GM23248 (cell line): Measurements from ENCODE around the gene BICRA. TPM values are rescaled to one million over a fixed set of nuclear protein-coding genes. Genes with fewer than 3 reads are reported as not detected.

Experiments used
- DNase-seq: peaks from one replicate; pipeline ENCODE4 v3.0.0-alpha.2; 2015
- H2AFZ ChIP-seq: fragments of 200-600 bp; sonication (generic); 2 replicates; pipeline ENCODE4 v1.6.1; 2016; ENCODE audit warnings: antibody characterized with exemption
- H3F3A ChIP-seq: fragments of 200-600 bp; sonication (generic); 2 replicates; pipeline ENCODE4 v1.6.1; 2016; ENCODE audit warnings: mild to moderate bottlenecking, antibody characterized with exemption, mixed run types; ENCODE audit not compliant: insufficient read depth
- H3K27ac ChIP-seq: fragments of 200-600 bp; sonication (generic); 2 replicates; pipeline ENCODE4 v1.5.1; 2016; ENCODE audit warnings: mild to moderate bottlenecking
- H3K27me3 ChIP-seq: fragments of 200-600 bp; sonication (generic); replicated peaks from 2 replicates; pipeline ENCODE4 v1.6.1; 2016; ENCODE audit warnings: mild to moderate bottlenecking; ENCODE audit not compliant: insufficient read depth
- H3K36me3 ChIP-seq: fragments of 200-600 bp; sonication (generic); 2 replicates; pipeline ENCODE4 v1.6.1; 2016; ENCODE audit warnings: low read depth, mild to moderate bottlenecking
- H3K4me1 ChIP-seq: fragments of 200-600 bp; sonication (generic); 2 replicates; pipeline ENCODE4 v1.6.1; 2016; ENCODE audit warnings: mild to moderate bottlenecking; ENCODE audit not compliant: insufficient read depth
- H3K4me2 ChIP-seq: fragments of 200-600 bp; sonication (generic); one replicate; pipeline ENCODE4 v1.6.1; 2016; ENCODE audit warnings: mild to moderate bottlenecking; ENCODE audit not compliant: unreplicated experiment
- H3K4me3 ChIP-seq: fragments of 200-600 bp; sonication (generic); 2 replicates; pipeline ENCODE4 v1.5.1; 2016; ENCODE audit warnings: mild to moderate bottlenecking
- H3K79me2 ChIP-seq: fragments of 200-600 bp; sonication (generic); 2 replicates; pipeline ENCODE4 v1.6.1; 2016; ENCODE audit warnings: mild to moderate bottlenecking; ENCODE audit not compliant: insufficient read depth
- H3K9ac ChIP-seq: fragments of 200-600 bp; sonication (generic); 2 replicates; pipeline ENCODE4 v1.6.1; 2016; ENCODE audit warnings: mild to moderate bottlenecking
- H3K9me2 ChIP-seq: fragments of 200-600 bp; sonication (generic); 2 replicates; pipeline ENCODE4 v1.6.1; 2016; ENCODE audit warnings: mixed run types, mild to moderate bottlenecking, moderate library complexity; ENCODE audit not compliant: insufficient read depth
- H3K9me3 ChIP-seq: fragments of 200-600 bp; sonication (generic); one replicate; pipeline ENCODE4 v1.6.1; 2017; ENCODE audit warnings: low read depth
- H4K20me1 ChIP-seq: fragments of 200-600 bp; sonication (generic); 2 replicates; pipeline ENCODE4 v1.6.0; 2016; ENCODE audit not compliant: insufficient read depth
- EZH2 ChIP-seq: fragments of 200-600 bp; sonication (generic); IDR thresholded peaks from 2 replicates; pipeline ENCODE4 v1.6.1; 2018; ENCODE audit warnings: antibody characterized with exemption, mild to moderate bottlenecking; ENCODE audit not compliant: insufficient read depth, poor library complexity, severe bottlenecking
- EZH2phosphoT487 ChIP-seq: fragments of 200-600 bp; sonication (generic); IDR thresholded peaks from 2 replicates; pipeline ENCODE4 v1.6.1; 2018; ENCODE audit warnings: antibody characterized with exemption, moderate library complexity, mild to moderate bottlenecking, low read depth; ENCODE audit not compliant: insufficient read depth
- WGBS, 2 experiments: methylation state at CpG; one replicate each; pipeline ENCODE4 v1.1.6; 2015 to 2017; ENCODE audit warnings: low lambda C conversion rate in 2 of 2, low coverage in 1 of 2; ENCODE audit errors: missing lambda C conversion rate in 2 of 2; 5-methylcytosine and 5-hydroxymethylcytosine counted together
- in situ Hi-C: fragments of 300-500 bp; cut with MboI; formaldehyde crosslinking; loops from 2 replicates; pipeline ENCODE4 v1.15.0; 2020
- polyA plus RNA-seq: library from polyadenylated mRNA; unstranded; fragments of >200 nt; fragmentation: Nextera tagmentation; extraction: Ambion mirVana; gene quantifications from 2 replicates; pipeline ENCODE4 v1.2.1, GENCODE V29; 2016
- total RNA-seq: library from RNA; depleted of rRNA; stranded (reverse); fragments of >200 nt; shearing (Covaris generic); gene quantifications from 2 replicates; pipeline ENCODE4 v1.2.3, GENCODE V29; 2014

BICRA gene
- total and polyA plus RNA-seq, 2 experiments from 2014 or later = 0.86 to 1.1 TPM

- no peak overlapping the region for H3K27ac ChIP-seq
- no peak for TF ChIP-seq EZH2phosphoT487
- TF ChIP-seq EZH2 = no peak
- no peak overlapping the region for H2AFZ ChIP-seq
- H3K27me3 ChIP-seq = no peaks in the 10 kb centered on the region
- DNase-seq = no peak
- H3K9ac ChIP-seq = no peak overlapping the region
- no peak overlapping the region for H3K4me3 ChIP-seq
- H3K79me2 ChIP-seq = peaks cover 25% of the 10 kb centered on the region
- no peaks in the 10 kb centered on the region for H3K9me2 ChIP-seq
- in situ Hi-C loops = no loop called here
- no peaks in the 10 kb centered on the region for H4K20me1 ChIP-seq
- no peaks in the 10 kb centered on the region for H3K4me1 ChIP-seq
- H3K9me3 ChIP-seq = no peaks in the 10 kb centered on the region
- WGBS, 2 experiments = 79 to 86% methylated on average over 6 of the region's 6 CpGs
- no peak overlapping the region for H3K4me2 ChIP-seq
- H3F3A ChIP-seq = no peaks in the 10 kb centered on the region
- peaks cover 6% of the 10 kb centered on the region; the same call in 1 of the 2 replicates for H3K36me3 ChIP-seq
These were observed 72.5 kb downstream of the BICRA start for GRCh38 chr19:47681388-47681787.

- no peak for DNase-seq
- Histone ChIP-seq H2AFZ (no peak overlapping the region), H3K4me3 (no peak overlapping the region), H3K27me3 (no peaks in the 10 kb centered on the region), H3K36me3 (peaks cover 6% of the 10 kb centered on the region; the same call in 1 of the 2 replicates), H3K4me2 (no peak overlapping the region), H3F3A (no peaks in the 10 kb centered on the region), H3K27ac (no peak overlapping the region), H3K9me3 (no peaks in the 10 kb centered on the region), H3K79me2 (peaks cover 30% of the 10 kb centered on the region), H4K20me1 (no peaks in the 10 kb centered on the region), H3K4me1 (no peaks in the 10 kb centered on the region), H3K9me2 (no peaks in the 10 kb centered on the region), H3K9ac (no peak overlapping the region)
- TF ChIP-seq EZH2 (no peak), EZH2phosphoT487 (no peak)
- in situ Hi-C loops = no loop called here
- 95 to 100% methylated on average over 9 to 20 of the region's 23 CpGs for WGBS, 2 experiments
These were observed 73.0 kb downstream of the BICRA start for GRCh38 chr19:47681936-47682335.

- H3K27ac ChIP-seq = no peak overlapping the region
- H3F3A ChIP-seq = no peaks in the 10 kb centered on the region
- no peaks in the 10 kb centered on the region for H3K27me3 ChIP-seq
- peaks cover 38% of the 10 kb centered on the region for H3K79me2 ChIP-seq
- peak; percentile 13 for DNase-seq
- H3K4me1 ChIP-seq = no peaks in the 10 kb centered on the region
- no peak overlapping the region for H2AFZ ChIP-seq
- H3K9ac ChIP-seq = no peak overlapping the region
- no peaks in the 10 kb centered on the region for H3K9me3 ChIP-seq
- H3K4me3 ChIP-seq = no peak overlapping the region
- WGBS, 2 experiments = 74 to 78% methylated on average over 6 of the region's 6 CpGs
- H4K20me1 ChIP-seq = no peaks in the 10 kb centered on the region
- TF ChIP-seq EZH2phosphoT487 = no peak
- no peak for TF ChIP-seq EZH2
- no peaks in the 10 kb centered on the region for H3K9me2 ChIP-seq
- in situ Hi-C loops = no loop called here
- no peak overlapping the region for H3K4me2 ChIP-seq
- H3K36me3 ChIP-seq = peaks cover 6% of the 10 kb centered on the region; the same call in 1 of the 2 replicates
These were observed 74.0 kb downstream of the BICRA start for GRCh38 chr19:47682939-47683338.

GRCh38 chr19:47686679-47687450, 77.9 kb downstream of the BICRA start:
- Histone ChIP-seq H3K36me3 (peaks cover 6% of the 10 kb centered on the region; the same call in 1 of the 2 replicates), H3K4me1 (no peaks in the 10 kb centered on the region), H3F3A (no peaks in the 10 kb centered on the region), H3K9me2 (no peaks in the 10 kb centered on the region), H3K4me3 (no peak overlapping the region), H3K9ac (no peak overlapping the region), H2AFZ (no peak overlapping the region), H3K9me3 (no peaks in the 10 kb centered on the region), H3K27me3 (no peaks in the 10 kb centered on the region), H3K4me2 (no peak overlapping the region), H4K20me1 (0 out of 2 replicates have a peak, but pooled peaks cover 3% of the 10 kb centered on the region), H3K79me2 (peaks cover 55% of the 10 kb centered on the region), H3K27ac (no peak overlapping the region)
- TF ChIP-seq EZH2 = no peak
- TF ChIP-seq EZH2phosphoT487 = no peak
- no peak for DNase-seq
- in situ Hi-C loops = no loop called here
- WGBS, 2 experiments = 81 to 82% methylated on average over 7 of the region's 7 CpGs
